HCT116 (cell line): Measurements from ENCODE around the gene SRRM2.

Experiments
- CEBPB ChIP-seq: IDR thresholded peaks from 2 replicates; pipeline ENCODE4 v1.6.1; 2012; ENCODE audit warnings: low read depth
- ELF1 ChIP-seq: IDR thresholded peaks from 2 replicates; pipeline ENCODE4 v1.6.1; 2012; ENCODE audit warnings: low read depth, borderline replicate concordance
- EZH2 ChIP-seq: fragments of 200-600 bp; sonication (generic); IDR thresholded peaks from 2 replicates; pipeline ENCODE4 v1.6.1; 2017; ENCODE audit warnings: antibody characterized with exemption, mixed run types
- EZH2phosphoT487 ChIP-seq: fragments of 200-600 bp; IDR thresholded peaks from 2 replicates; pipeline ENCODE4 v1.6.1; 2018; ENCODE audit warnings: antibody characterized with exemption, borderline replicate concordance
- JUND ChIP-seq: IDR thresholded peaks from 2 replicates; pipeline ENCODE4 v1.6.1; 2012
- MAX ChIP-seq: IDR thresholded peaks from 2 replicates; pipeline ENCODE4 v1.6.1; 2012
- POLR2A ChIP-seq: IDR thresholded peaks from 2 replicates; pipeline ENCODE4 v1.7.0; 2011; ENCODE audit warnings: borderline replicate concordance; ENCODE audit not compliant: insufficient read depth, insufficient read length; ENCODE audit errors: extremely low read depth
- POLR2AphosphoS5 ChIP-seq: IDR thresholded peaks from 2 replicates; pipeline ENCODE4 v1.6.1; 2011; ENCODE audit warnings: mild to moderate bottlenecking, low read depth, low read length, moderate library complexity
- RAD21 ChIP-seq: IDR thresholded peaks from 2 replicates; pipeline ENCODE4 v1.6.1; 2012; ENCODE audit warnings: low read depth, mild to moderate bottlenecking
- REST ChIP-seq: IDR thresholded peaks from 2 replicates; pipeline ENCODE4 v1.6.1; 2012; ENCODE audit warnings: low read depth
- SIN3A ChIP-seq: IDR thresholded peaks from 2 replicates; pipeline ENCODE4 v1.6.1; 2012; ENCODE audit warnings: low read depth
- YY1 ChIP-seq: IDR thresholded peaks from 2 replicates; pipeline ENCODE4 v1.6.1; 2011; ENCODE audit warnings: low read length, low read depth, moderate library complexity, mild to moderate bottlenecking; ENCODE audit not compliant: insufficient replicate concordance; ENCODE audit errors: extremely low read depth
- ZFX ChIP-seq: fragments of 450-650 bp; IDR thresholded peaks from 2 replicates; pipeline ENCODE4 v1.6.1; 2017
- TF ChIP-seq, protein P1 (sequence below), 3 experiments: fragments of 200-600 bp in 1 of 3; sonication (generic) in 1 of 3; IDR thresholded peaks in 2 of 3; conservative IDR thresholded peaks in 1 of 3; 2 replicates each; pipeline ENCODE4 v1.5.1; 2012 to 2017; ENCODE audit warnings: low read depth in 2 of 3, low read length in 2 of 3, antibody characterized with exemption in 1 of 3, borderline replicate concordance in 1 of 3, control low read depth in 1 of 3, mild to moderate bottlenecking in 1 of 3, mixed read lengths in 1 of 3, mixed run types in 1 of 3, moderate library complexity in 1 of 3; ENCODE audit not compliant: insufficient read depth in 1 of 3

DNA sequence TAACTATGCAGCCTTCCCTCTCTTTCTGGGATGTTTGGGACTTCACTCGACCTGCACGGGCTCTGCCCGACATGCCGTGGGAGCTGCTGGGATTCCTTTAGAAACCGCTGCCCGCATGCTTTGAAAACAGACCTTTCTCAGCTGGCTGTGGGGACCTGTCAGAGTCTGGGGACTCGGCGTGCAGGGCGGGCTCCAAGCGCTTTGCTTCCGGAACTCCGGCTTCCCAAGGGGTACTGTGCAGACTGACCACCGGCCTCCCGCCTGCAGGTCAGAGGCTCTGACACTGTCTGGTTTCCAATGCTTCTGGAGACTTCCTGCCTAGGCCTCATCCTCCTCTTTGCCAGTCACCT, 44.2 kb upstream of the SRRM2 start:
- TF ChIP-seq, protein P1, sequence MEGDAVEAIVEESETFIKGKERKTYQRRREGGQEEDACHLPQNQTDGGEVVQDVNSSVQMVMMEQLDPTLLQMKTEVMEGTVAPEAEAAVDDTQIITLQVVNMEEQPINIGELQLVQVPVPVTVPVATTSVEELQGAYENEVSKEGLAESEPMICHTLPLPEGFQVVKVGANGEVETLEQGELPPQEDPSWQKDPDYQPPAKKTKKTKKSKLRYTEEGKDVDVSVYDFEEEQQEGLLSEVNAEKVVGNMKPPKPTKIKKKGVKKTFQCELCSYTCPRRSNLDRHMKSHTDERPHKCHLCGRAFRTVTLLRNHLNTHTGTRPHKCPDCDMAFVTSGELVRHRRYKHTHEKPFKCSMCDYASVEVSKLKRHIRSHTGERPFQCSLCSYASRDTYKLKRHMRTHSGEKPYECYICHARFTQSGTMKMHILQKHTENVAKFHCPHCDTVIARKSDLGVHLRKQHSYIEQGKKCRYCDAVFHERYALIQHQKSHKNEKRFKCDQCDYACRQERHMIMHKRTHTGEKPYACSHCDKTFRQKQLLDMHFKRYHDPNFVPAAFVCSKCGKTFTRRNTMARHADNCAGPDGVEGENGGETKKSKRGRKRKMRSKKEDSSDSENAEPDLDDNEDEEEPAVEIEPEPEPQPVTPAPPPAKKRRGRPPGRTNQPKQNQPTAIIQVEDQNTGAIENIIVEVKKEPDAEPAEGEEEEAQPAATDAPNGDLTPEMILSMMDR (IDR thresholded peaks at IDR 0.05 in 2 of 3, conservative IDR thresholded peaks at IDR 0.05 in 1 of 3; ENCODE audit: borderline replicate concordance in 1 of 3, insufficient read depth in 1 of 3, low read depth in 2 of 3, low read length in 2 of 3), result no peak
- no peak for TF ChIP-seq EZH2
- no peak for TF ChIP-seq RAD21
- no peak for TF ChIP-seq POLR2AphosphoS5
- TF ChIP-seq MAX, result no peak
- no peak for TF ChIP-seq ELF1
- TF ChIP-seq POLR2A, result no peak
- no peak for TF ChIP-seq CEBPB
- TF ChIP-seq YY1, result no peak
- TF ChIP-seq EZH2phosphoT487, result no peak
- no peak for TF ChIP-seq ZFX
- TF ChIP-seq REST, result no peak
- no peak for TF ChIP-seq SIN3A
- no peak for TF ChIP-seq JUND
